SU-DHL-6 (cell line): ENCODE data around the gene PUM1.
"Not testable (repeated sequence)": the region's sequence is repeated elsewhere in the genome, so short reads cannot be mapped to it uniquely, and the experiment has no call there.

Experiments used
- H2AFZ ChIP-seq: fragments of 200-600 bp; sonication (generic); 2 replicates; pipeline ENCODE4 v1.6.1; 2014; ENCODE audit warnings: low read depth, mild to moderate bottlenecking, moderate library complexity, mixed read lengths, antibody characterized with exemption, low read length; ENCODE audit not compliant: severe bottlenecking
- H3F3A ChIP-seq: fragments of 200-600 bp; shearing (Covaris generic); 2 replicates; pipeline ENCODE4 v1.6.0; 2016; ENCODE audit warnings: antibody characterized with exemption, mild to moderate bottlenecking; ENCODE audit not compliant: insufficient read depth
- H3K27ac ChIP-seq: fragments of 200-600 bp; sonication (generic); 2 replicates; pipeline ENCODE4 v1.5.1; 2016; ENCODE audit warnings: low read depth, mild to moderate bottlenecking, low read length, moderate library complexity, mixed read lengths
- H3K27me3 ChIP-seq: fragments of 200-600 bp; sonication (generic), shearing (Covaris generic); 2 replicates; pipeline ENCODE4 v1.6.0; 2014; ENCODE audit warnings: mild to moderate bottlenecking, low read length
- H3K36me3 ChIP-seq: fragments of 200-600 bp; sonication (generic); 2 replicates; pipeline ENCODE4 v1.6.1; 2014; ENCODE audit warnings: mild to moderate bottlenecking, low read length, mixed read lengths
- H3K4me2 ChIP-seq: fragments of 300-600, 200-600 bp; shearing (Covaris generic), sonication (generic); 2 replicates; pipeline ENCODE4 v1.6.0; 2014; ENCODE audit warnings: low read length, low read depth, mild to moderate bottlenecking; ENCODE audit not compliant: poor library complexity, severe bottlenecking
- H3K4me3 ChIP-seq: fragments of 200-600 bp; sonication (generic); 2 replicates; pipeline ENCODE4 v1.5.1; 2014; ENCODE audit warnings: antibody characterized with exemption, low read length, mild to moderate bottlenecking, mixed read lengths; ENCODE audit not compliant: insufficient read depth, poor library complexity, severe bottlenecking
- H3K79me2 ChIP-seq: fragments of 200-600 bp; sonication (generic); 2 replicates; pipeline ENCODE4 v1.6.1; 2014; ENCODE audit warnings: mild to moderate bottlenecking, low read length, moderate library complexity; ENCODE audit not compliant: insufficient read depth
- H3K9ac ChIP-seq: fragments of 200-600 bp; sonication (generic); 2 replicates; pipeline ENCODE4 v1.7.0; 2014; ENCODE audit warnings: mild to moderate bottlenecking, low read length
- H3K9me2 ChIP-seq: fragments of 200-600 bp; sonication (generic); replicated peaks from 2 replicates; pipeline ENCODE4 v1.6.1; 2014; ENCODE audit warnings: low read length; ENCODE audit not compliant: insufficient read depth
- H3K9me3 ChIP-seq: fragments of 200-600 bp; sonication (generic); 2 replicates; pipeline ENCODE4 v1.6.1; 2014; ENCODE audit warnings: low read length, mixed read lengths; ENCODE audit not compliant: insufficient read depth
- H4K20me1 ChIP-seq: fragments of 200-600 bp; sonication (generic); 2 replicates; pipeline ENCODE4 v1.6.1; 2014; ENCODE audit warnings: low read depth, mild to moderate bottlenecking, antibody characterized with exemption, low read length, moderate library complexity, mixed read lengths
- CTCF ChIP-seq: fragments of 200-600 bp; sonication (generic); IDR thresholded peaks from one replicate; pipeline ENCODE4 v1.5.1; 2017; ENCODE audit warnings: antibody characterized with exemption, mild to moderate bottlenecking, low read length, moderate library complexity; ENCODE audit not compliant: insufficient read depth, poor library complexity, severe bottlenecking
- EZH2phosphoT487 ChIP-seq: fragments of 200-600 bp; sonication (generic), shearing (Covaris generic); conservative IDR thresholded peaks from 2 replicates; pipeline ENCODE4 v1.6.1; 2018; ENCODE audit warnings: mild to moderate bottlenecking, antibody characterized with exemption, low read length, moderate library complexity, mixed read lengths

The PUM1 gene

GRCh38 chr1:30940541-30940940 is 125.0 kb downstream of the PUM1 start:
- Histone ChIP-seq H4K20me1 (no peaks in the 10 kb centered on the region), H3K9ac (no peak overlapping the region), H3K27me3 (no peaks in the 10 kb centered on the region), H3K27ac (no peak overlapping the region), H3F3A (peaks cover 6% of the 10 kb centered on the region; the same call in 1 of the 2 replicates), H3K4me3 (no peak overlapping the region), H2AFZ (no peak overlapping the region), H3K4me2 (no peak overlapping the region), H3K9me3 (no peaks in the 10 kb centered on the region), H3K9me2 (no peaks in the 10 kb centered on the region), H3K79me2 (no peaks in the 10 kb centered on the region), H3K36me3 (peaks cover 42% of the 10 kb centered on the region)
- TF ChIP-seq CTCF (no peak), EZH2phosphoT487 (no peak)

- Histone ChIP-seq H3K9me3 (no peaks in the 10 kb centered on the region), H3K9me2 (no peaks in the 10 kb centered on the region), H3K4me3 (no peak overlapping the region), H3K4me2 (no peak overlapping the region), H2AFZ (no peak overlapping the region), H4K20me1 (0 out of 2 replicates have a peak, but pooled peaks cover 4% of the 10 kb centered on the region), H3K27me3 (no peaks in the 10 kb centered on the region), H3K27ac (no peak overlapping the region), H3K79me2 (no peaks in the 10 kb centered on the region), H3F3A (peaks cover 13% of the 10 kb centered on the region; the same call in 1 of the 2 replicates), H3K9ac (no peak overlapping the region), H3K36me3 (peaks cover 26% of the 10 kb centered on the region; the same call in 1 of the 2 replicates)
- TF ChIP-seq EZH2phosphoT487: no peak
- no peak for TF ChIP-seq CTCF
These were observed 128.9 kb downstream of the PUM1 start for GRCh38 chr1:30936541-30937171.

GRCh38 chr1:30935758-30936157 is 129.8 kb downstream of the PUM1 start:
- peaks cover 17% of the 10 kb centered on the region; the same call in 1 of the 2 replicates for H3K36me3 ChIP-seq
- H3K4me3 ChIP-seq: not testable (repeated sequence)

GRCh38 chr1:30934613-30935012 is 130.9 kb downstream of the PUM1 start:
- no peak overlapping the region for H3K4me3 ChIP-seq
- 0 out of 2 replicates have a peak, but pooled peaks cover 4% of the 10 kb centered on the region for H4K20me1 ChIP-seq
- H2AFZ ChIP-seq: no peak overlapping the region
- H3K79me2 ChIP-seq: no peaks in the 10 kb centered on the region
- H3K27ac ChIP-seq: no peak overlapping the region
- no peaks in the 10 kb centered on the region for H3K9me2 ChIP-seq
- no peaks in the 10 kb centered on the region for H3K27me3 ChIP-seq
- no peak for TF ChIP-seq EZH2phosphoT487
- H3F3A ChIP-seq: peaks cover 13% of the 10 kb centered on the region; the same call in 1 of the 2 replicates
- no peak overlapping the region for H3K9ac ChIP-seq
- peaks cover 10% of the 10 kb centered on the region; the same call in 1 of the 2 replicates for H3K36me3 ChIP-seq
- H3K4me2 ChIP-seq: no peak overlapping the region
- H3K9me3 ChIP-seq: no peaks in the 10 kb centered on the region

More at GRCh38 chr1:30935758-30936157, 129.8 kb downstream of the PUM1 start:
- H3F3A ChIP-seq, H3K9me3 ChIP-seq, H3K9me2 ChIP-seq, H3K27ac ChIP-seq, H3K4me2 ChIP-seq, H2AFZ ChIP-seq, H3K9ac ChIP-seq, H3K27me3 ChIP-seq, H4K20me1 ChIP-seq, H3K79me2 ChIP-seq: not testable (repeated sequence)
